HG03196 (cell line): ENCODE data around the gene SDK1.
"Not testable (repeated sequence)": the region's sequence is repeated elsewhere in the genome, so short reads cannot be mapped to it uniquely, and the experiment has no call there.

Experiments
- ATAC-seq: cut with Tn5 transposase; IDR thresholded peaks from one replicate; pipeline ENCODE4 v1.9.1; 2021; ENCODE audit not compliant: unreplicated experiment

Gene SDK1

GRCh38 chr7:4233621-4234497 lies 932.8 kb downstream of the SDK1 start:
- ATAC-seq: no peak

GRCh38 chr7:4234498-4234855 lies 933.4 kb downstream of the SDK1 start:
- ATAC-seq: no peak

GRCh38 chr7:4234886-4235285 lies 933.8 kb downstream of the SDK1 start:
- no peak for ATAC-seq

DNA sequence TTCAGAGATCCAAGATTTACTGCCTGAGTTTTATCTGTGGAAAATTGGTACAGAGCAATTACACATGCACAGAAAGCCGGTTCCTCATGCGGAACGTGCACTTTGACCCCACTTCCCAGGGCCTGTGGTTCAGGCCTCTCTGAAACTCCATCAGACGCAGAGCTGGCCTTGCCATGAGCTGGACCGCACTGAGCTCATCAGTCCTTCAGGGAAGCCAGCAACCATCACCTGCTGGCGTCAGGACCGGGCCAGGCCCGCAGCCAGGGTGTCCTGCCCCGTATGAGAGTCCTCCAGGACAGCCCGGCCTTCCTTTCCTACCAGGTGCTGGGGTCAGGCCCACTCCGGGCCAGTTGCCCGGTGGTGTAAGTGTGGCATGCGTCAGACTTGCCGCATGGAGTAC lies 934.5 kb downstream of the SDK1 start:
- ATAC-seq: no peak

- ATAC-seq: no peak
Measured at GRCh38 chr7:4236389-4236788, 935.3 kb downstream of the SDK1 start.

GRCh38 chr7:4236873-4237272 lies 935.8 kb downstream of the SDK1 start:
- ATAC-seq: not testable (repeated sequence)

DNA sequence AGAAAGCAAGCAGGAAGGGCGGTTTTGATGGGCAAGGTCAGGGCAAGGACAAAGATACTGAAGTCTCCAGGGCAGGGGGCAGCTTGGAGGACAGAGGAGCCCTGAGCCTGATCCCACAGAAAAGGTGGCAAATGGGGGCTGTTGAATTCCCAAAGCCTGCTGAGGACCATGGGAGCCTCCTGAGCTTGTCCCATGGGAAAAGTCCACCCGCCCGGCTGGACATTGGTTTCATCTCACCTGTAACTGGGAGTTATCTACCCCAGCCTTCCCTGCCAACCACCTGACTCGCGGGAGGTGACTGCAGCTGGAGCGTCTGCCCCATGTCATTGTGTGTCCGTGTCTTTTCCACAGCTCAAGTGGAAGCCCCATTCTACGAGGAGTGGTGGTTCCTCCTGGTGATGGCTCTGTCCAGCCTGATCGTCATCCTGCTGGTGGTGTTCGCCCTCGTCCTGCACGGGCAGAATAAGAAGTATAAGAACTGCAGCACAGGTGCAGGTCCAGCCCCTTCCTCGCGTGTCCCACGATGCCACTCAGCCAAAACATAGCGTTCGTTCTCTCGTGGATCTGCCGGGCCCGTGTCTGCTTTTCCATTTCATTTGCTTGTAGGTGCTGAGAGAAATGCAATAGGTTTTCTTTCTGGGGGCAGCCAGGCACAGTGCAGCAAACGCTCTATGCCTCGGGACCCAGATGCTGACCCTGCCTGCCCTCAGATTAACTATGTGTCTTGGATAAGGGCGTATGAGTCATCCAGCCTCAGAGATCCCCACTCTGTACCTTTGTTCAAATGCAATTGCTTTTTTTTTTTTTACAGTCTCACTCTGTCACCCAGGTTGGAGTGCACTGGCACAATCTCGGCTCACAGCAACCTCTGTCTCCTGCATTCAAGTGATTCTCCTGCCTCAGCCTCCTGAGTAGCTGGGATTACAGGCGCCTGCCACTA lies 936.5 kb downstream of the SDK1 start:
- no peak for ATAC-seq

DNA sequence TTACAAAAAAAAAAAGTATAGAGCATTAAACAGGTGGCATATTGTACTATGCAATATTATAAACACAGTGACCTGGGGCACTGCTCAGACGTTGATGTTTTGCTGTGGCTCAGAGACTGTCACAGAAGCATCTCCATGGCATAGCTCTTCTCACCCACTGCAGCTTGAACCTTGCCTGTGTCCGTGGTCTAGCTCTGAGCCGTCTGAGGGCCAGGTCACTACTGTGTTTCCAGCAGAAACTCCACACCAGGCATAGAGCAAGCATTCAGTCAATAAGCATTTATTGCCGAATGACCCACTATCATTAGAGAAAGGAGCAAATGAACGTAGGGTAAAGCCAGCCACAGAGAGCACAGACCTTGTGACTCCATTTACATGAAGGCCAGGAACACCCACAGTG lies 937.8 kb downstream of the SDK1 start:
- no peak for ATAC-seq

GRCh38 chr7:4240042-4240441 lies 939.0 kb downstream of the SDK1 start:
- ATAC-seq: no peak

- no peak for ATAC-seq
Measured at GRCh38 chr7:4240520-4241303, 939.7 kb downstream of the SDK1 start.

- ATAC-seq: no peak
Measured at GRCh38 chr7:4241304-4241612, 940.2 kb downstream of the SDK1 start.

GRCh38 chr7:4241791-4242190 lies 940.7 kb downstream of the SDK1 start:
- no peak for ATAC-seq

DNA sequence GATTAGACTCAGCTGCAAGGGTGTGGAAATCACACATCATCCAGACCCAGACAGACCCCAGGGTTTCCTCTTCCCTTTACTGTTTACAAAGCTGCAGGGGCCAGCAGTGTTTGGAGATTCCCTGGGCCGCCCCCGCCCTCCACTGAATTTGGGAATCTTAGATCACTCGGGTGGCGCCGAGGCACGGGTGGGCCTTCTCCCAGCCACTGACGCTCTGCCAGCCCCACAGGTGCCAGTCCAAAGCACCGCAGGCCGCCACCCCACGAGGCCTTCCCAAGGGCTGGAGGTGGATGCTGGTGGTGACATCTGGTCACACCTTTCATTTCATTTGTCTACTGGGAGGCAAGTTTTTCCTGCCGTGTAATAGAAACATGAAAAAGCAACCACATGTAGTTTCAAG lies 941.7 kb downstream of the SDK1 start:
- ATAC-seq: no peak

DNA sequence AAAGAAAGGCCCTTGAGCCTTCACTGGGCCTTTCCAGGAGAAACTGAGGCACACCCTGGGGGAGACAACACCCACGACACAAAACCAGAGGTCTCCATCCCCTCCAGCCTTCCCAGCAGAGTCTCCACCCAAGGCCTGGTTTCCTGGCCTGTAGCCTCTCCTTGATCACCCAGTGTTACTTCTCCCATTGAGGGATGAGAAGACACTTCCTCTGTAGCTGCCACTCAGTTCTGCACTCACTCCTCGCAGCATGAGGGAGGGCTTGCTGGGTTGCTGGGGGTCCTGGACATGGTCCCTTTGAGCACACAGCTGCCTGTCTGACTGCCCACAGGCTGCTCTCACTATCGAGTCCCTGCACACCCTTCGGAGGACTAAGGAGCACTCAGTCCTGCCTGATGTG lies 943.0 kb downstream of the SDK1 start:
- ATAC-seq: no peak

DNA sequence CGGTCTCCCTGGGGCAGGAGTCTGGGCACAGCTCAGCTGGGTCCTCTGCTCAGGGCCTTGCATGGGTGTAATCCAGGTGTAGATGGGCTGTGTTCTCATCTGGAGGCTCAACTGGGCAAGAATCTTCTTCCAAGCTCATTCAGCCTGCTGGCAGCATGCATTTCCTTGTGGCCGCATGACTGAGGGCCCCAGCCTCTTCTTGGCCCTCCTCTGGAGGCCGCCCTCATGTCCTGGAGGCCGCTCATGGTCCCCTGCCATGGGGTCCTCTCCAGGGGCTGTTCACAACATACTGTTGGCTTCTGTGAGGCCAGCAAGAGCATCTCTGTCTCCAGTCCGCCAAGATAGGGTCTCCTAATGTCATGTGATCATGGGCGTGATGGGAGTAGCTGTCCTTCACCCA lies 943.6 kb downstream of the SDK1 start:
- ATAC-seq: no peak

- no peak for ATAC-seq
Measured at GRCh38 chr7:4245135-4245865, 944.2 kb downstream of the SDK1 start.

DNA sequence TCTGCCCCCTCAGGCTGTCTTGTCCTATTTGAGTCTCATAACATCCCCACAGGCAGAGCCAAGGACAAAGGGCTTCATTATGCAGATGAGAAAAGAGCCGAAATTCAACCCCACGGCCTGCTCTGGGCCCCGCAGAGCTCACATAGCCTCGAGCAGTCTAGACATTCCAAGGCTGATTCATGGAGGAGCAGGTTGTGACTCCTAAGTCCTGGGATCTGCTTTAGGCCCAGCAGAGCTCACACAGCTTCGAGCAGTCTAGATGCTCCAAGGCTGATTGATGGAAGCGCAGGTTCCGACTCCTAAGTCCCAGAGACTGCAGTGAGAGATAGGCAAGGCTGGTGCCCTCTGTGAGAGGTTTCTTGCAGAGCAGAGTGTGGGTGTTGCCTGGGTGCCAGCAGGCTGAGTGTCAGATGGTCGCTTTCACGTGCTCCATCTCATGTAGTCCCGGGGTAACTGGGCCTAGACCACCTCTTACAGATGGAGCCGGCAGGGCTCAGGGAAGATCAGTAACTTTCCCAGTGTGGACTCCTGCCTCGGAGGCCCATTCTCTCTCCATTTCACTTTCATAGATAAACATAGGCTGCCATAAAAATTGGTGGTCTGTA lies 944.9 kb downstream of the SDK1 start:
- no peak for ATAC-seq

DNA sequence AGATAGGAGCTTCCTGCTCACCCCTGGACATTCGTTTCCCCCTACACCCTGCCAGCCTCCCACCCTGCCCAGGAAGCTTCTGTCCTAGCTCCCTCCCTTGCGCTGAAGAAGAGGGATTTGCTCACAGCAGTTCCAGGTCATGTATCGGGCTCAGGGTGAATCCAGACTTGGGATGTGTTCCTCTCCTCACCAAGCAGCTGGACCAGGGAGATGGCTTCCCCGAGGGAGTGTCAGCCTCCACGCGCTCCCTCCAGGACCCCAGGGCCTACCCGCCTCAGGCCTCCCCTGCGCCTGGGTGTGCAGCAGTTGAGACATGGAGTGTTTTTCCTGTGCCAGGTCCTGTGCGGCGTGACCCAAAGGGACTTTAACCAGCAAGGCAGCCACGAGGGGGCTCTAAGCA lies 945.5 kb downstream of the SDK1 start:
- ATAC-seq: no peak

- no peak for ATAC-seq
Measured at GRCh38 chr7:4247106-4247876, 946.2 kb downstream of the SDK1 start.

DNA sequence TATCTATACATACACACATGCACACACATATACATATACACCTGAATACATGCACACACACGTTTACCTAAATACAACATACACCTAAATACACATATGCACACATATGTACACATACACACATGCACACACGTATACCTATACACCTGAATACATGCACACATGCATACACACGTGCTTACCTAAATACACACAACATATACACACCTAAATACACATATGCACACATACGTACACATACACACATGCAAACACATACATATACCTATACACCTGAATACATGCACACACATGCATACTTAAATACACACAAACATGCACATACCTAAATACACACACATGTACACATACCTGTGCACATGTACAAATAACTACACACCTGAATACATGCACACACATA lies 947.2 kb downstream of the SDK1 start:
- no peak for ATAC-seq
